ENCODE results near the gene CFAP157.
A peak's percentile ranks its signal among the peaks of the same experiment; 100 is the strongest.

CFAP157 gene

DNA sequence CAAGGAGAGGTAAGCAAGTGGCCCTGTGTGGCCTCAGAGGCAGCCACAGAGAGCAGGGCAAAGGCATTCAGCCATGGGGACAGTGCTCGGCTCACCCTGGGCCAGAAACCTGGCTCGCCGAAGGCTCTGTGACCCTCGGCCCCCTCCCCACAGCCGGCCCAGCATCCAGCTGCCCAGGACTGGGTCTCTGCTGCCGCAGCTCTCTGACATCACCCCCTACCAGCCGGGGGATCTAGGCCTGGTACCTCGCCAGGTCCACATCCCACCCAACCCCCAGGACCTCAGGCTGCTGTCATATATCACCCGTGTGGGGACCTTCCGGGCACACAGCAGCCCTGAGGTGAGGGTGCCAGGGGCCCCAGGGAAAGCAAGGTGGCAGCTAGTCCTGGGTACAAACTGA, 6.1 kb downstream of the CFAP157 start:
- no peaks in the 10 kb centered on the region for H3K36me3 ChIP-seq (replicated peaks)
- TF ChIP-seq, protein P1, sequence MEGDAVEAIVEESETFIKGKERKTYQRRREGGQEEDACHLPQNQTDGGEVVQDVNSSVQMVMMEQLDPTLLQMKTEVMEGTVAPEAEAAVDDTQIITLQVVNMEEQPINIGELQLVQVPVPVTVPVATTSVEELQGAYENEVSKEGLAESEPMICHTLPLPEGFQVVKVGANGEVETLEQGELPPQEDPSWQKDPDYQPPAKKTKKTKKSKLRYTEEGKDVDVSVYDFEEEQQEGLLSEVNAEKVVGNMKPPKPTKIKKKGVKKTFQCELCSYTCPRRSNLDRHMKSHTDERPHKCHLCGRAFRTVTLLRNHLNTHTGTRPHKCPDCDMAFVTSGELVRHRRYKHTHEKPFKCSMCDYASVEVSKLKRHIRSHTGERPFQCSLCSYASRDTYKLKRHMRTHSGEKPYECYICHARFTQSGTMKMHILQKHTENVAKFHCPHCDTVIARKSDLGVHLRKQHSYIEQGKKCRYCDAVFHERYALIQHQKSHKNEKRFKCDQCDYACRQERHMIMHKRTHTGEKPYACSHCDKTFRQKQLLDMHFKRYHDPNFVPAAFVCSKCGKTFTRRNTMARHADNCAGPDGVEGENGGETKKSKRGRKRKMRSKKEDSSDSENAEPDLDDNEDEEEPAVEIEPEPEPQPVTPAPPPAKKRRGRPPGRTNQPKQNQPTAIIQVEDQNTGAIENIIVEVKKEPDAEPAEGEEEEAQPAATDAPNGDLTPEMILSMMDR (IDR thresholded peaks at IDR 0.05; ENCODE audit: low read depth, low read length, missing control alignments) = no peak
- in situ Hi-C loops (cut with HindIII; ENCODE audit: low pct_ligation_motif_present, low sequenced_read_pairs) = no loop called here
- H3K27me3 ChIP-seq (replicated peaks) = no peaks in the 10 kb centered on the region
- H3K4me3 ChIP-seq (ENCODE audit: low read depth, low read length) = no peak overlapping the region
- no peak for DNase-seq
- no peak overlapping the region for H3K27ac ChIP-seq

- in situ Hi-C loops (cut with HindIII; ENCODE audit: low pct_ligation_motif_present, low sequenced_read_pairs) = no loop called here
- Histone ChIP-seq H3K36me3 (replicated peaks) (no peaks in the 10 kb centered on the region), H3K4me3 (ENCODE audit: low read depth, low read length) (peak overlapping the region; percentile 81), H3K27ac (no peak overlapping the region), H3K27me3 (replicated peaks) (no peaks in the 10 kb centered on the region)
- TF ChIP-seq, protein P1 (IDR thresholded peaks at IDR 0.05; ENCODE audit: low read depth, low read length, missing control alignments) = no peak
- no peak for DNase-seq
Observed at GRCh38 chr9:127714020-127714750, 7.4 kb downstream of the CFAP157 start.

DNA sequence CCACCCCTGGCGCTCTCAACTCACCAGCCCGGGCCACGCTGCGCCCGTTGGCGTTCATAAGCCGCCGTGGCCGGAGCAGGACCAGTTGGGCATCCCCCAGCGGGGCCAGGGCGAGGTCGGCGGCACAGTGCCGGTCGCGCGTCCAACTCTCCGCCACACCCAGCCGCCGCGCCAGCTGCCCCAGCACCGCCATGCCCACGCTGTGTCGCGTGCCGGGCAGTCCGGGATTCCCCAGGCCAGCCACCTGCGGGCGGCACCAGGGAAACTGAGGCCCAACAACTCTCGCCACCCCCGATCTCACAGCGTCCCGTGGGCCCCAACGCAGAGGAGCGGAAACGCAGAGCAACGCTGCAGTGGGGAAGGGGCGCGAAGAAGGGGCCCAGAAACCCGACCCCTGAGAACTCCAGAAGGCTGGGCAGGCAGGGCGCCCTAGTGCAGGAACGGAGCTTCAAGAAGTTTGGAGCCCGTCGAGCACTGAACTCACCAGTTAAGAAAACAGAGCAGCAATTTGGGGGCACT, 8.2 kb downstream of the CFAP157 start:
- H3K27me3 ChIP-seq (replicated peaks) = no peaks in the 10 kb centered on the region
- TF ChIP-seq, protein P1 (IDR thresholded peaks at IDR 0.05; ENCODE audit: low read depth, low read length, missing control alignments) = no peak
- in situ Hi-C loops (cut with HindIII; ENCODE audit: low pct_ligation_motif_present, low sequenced_read_pairs) = no loop called here
- no peak for DNase-seq
- H3K36me3 ChIP-seq (replicated peaks) = no peaks in the 10 kb centered on the region
- peak overlapping the region; percentile 81 for H3K4me3 ChIP-seq (ENCODE audit: low read depth, low read length)
- H3K27ac ChIP-seq = peak overlapping the region; percentile 51

DNA sequence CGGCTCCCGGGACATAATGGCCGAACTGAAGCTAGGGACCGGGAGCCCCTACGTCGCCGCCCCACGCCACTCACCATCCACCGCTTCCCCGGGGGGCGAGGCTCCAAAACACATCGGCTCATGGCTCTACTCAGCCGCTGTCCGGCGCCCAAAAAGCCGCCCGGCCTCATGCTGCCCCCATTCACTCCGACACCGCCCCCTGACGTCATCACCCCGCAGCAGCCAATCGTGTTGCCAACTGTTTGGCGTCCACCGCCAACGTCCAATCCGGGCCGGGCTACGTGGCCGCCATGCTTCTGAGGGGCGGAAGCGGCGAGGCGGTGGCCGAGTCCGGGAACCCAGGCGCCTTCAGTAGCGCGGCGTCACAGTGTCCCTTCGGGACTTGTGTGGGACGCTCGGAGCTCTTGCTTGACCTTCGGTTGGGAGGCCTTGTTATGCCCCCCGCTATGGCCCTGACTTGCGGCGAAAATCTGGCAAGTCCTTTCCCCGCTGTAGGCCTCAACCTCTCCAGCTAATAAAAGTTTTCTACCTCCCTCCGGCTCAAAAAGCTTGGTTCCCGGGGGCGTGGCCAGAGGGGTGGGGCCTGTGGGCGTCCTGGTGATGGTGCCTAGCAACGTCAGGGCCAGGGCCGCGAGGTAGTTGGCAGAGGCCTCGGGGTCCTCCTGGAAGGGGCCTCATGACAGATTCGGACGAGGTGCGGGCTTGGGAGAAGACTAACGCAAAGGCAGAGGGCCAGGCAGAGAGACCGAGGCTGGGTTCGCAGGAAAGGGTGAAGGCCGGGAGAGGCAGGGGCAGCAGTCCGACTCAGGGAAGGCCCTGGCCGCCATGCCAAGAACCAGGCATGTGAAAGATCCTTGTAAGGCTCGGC, 8.9 kb downstream of the CFAP157 start, which contains the start of the genes PTRH1 and TTC16:
Gene PTRH1 (minus strand): TSS at position 194 of the 868 bp plus-strand sequence. CDS start 24 bp downstream, at position 170.
Gene TTC16 (plus strand): TSS at position 610 of the 868 bp plus-strand sequence. CDS start 67 bp downstream, at position 677.
- TF ChIP-seq, protein P1 (IDR thresholded peaks at IDR 0.05; ENCODE audit: low read depth, low read length, missing control alignments) = no peak
- DNase-seq = peak; percentile 90
- peak within 1 kb of the TSS; percentile 81 for H3K4me3 ChIP-seq (ENCODE audit: low read depth, low read length)
- in situ Hi-C loops (cut with HindIII; ENCODE audit: low pct_ligation_motif_present, low sequenced_read_pairs) = no loop called here
- H3K36me3 ChIP-seq (replicated peaks) = no peaks in the 10 kb centered on the region
- H3K27ac ChIP-seq = peak within 1 kb of the TSS; percentile 51
- no peaks in the 10 kb centered on the region for H3K27me3 ChIP-seq (replicated peaks)

- TF ChIP-seq, protein P1 (IDR thresholded peaks at IDR 0.05; ENCODE audit: low read depth, low read length, missing control alignments) = no peak
- in situ Hi-C loops (cut with HindIII; ENCODE audit: low pct_ligation_motif_present, low sequenced_read_pairs) = no loop called here
- Histone ChIP-seq H3K27me3 (replicated peaks) (no peaks in the 10 kb centered on the region), H3K36me3 (replicated peaks) (no peaks in the 10 kb centered on the region), H3K4me3 (ENCODE audit: low read depth, low read length) (no peak overlapping the region), H3K27ac (no peak overlapping the region)
- no peak for DNase-seq
Observed at GRCh38 chr9:127716412-127716811, 9.6 kb downstream of the CFAP157 start.

Measured in brain microvascular endothelial cell (primary cell).